IMR-90 (cell line): ENCODE data around the gene SOCS4. TPM values are rescaled to one million over a fixed set of nuclear protein-coding genes. Genes with fewer than 3 reads are reported as not detected.

Source experiments
- ATAC-seq: fragments of 200-7000 bp; cut with Tn5 transposase; 2 replicates; pipeline ENCODE4 v1.9.1; 2020; ENCODE audit warnings: low read depth, mild to moderate bottlenecking, moderate library complexity
- BruUV-seq: library from RNA; stranded (reverse); fragments of 400-500 nt; replicated peaks from 2 replicates; lab custom pipeline; 2021; lab: Mats Ljungman, UMichigan
- CTCF ChIA-PET: fragments of 300-600 bp; formaldehyde crosslinking; extraction: SDS; loops from one replicate; lab custom pipeline; 2021; ENCODE audit warnings: antibody characterized with exemption; lab: Yijun Ruan, JAX
- POLR2A ChIA-PET: fragments of 300-600 bp; sonication (Branson Sonifier 250); formaldehyde crosslinking; loops from one replicate; lab custom pipeline; 2022; ENCODE audit warnings: antibody characterized with exemption; ENCODE audit not compliant: unreplicated experiment; lab: Charles Lee
- DNase-seq: peaks from one replicate; pipeline ENCODE4 v3.0.0; 2013
- H2AFZ ChIP-seq: replicated peaks from 2 replicates; pipeline ENCODE3; 2013; ENCODE audit warnings: low read length, mild to moderate bottlenecking; ENCODE audit not compliant: poor library complexity
- H2AK5ac ChIP-seq: 2 replicates; pipeline ENCODE4 v1.6.1; 2013; ENCODE audit warnings: low read depth, low read length, inconsistent platforms
- H2AK9ac ChIP-seq: replicated peaks from 2 replicates; pipeline ENCODE3; 2013; ENCODE audit warnings: mild to moderate bottlenecking, low read depth, low read length, moderate library complexity; ENCODE audit not compliant: poor library complexity
- H2BK120ac ChIP-seq: 2 replicates; pipeline ENCODE4 v1.6.1; 2013; ENCODE audit warnings: low read depth, low read length, inconsistent platforms
- H2BK15ac ChIP-seq: 3 replicates; pipeline ENCODE4 v1.6.1; 2013; ENCODE audit warnings: low read depth, low read length, inconsistent platforms
- H2BK20ac ChIP-seq: 2 replicates; pipeline ENCODE4 v1.6.1; 2013; ENCODE audit warnings: low read depth, mild to moderate bottlenecking, inconsistent platforms, low read length, moderate library complexity
- H2BK5ac ChIP-seq: 2 replicates; pipeline ENCODE4 v1.6.1; 2013; ENCODE audit warnings: mild to moderate bottlenecking, low read depth, low read length, inconsistent platforms; ENCODE audit not compliant: poor library complexity, severe bottlenecking
- H3K14ac ChIP-seq: replicated peaks from 2 replicates; pipeline ENCODE4 v1.6.1; 2013; ENCODE audit warnings: low read depth, low read length, inconsistent platforms
- H3K18ac ChIP-seq: 2 replicates; pipeline ENCODE4 v1.6.1; 2013; ENCODE audit warnings: low read depth, low read length, control low read depth
- H3K23ac ChIP-seq: 2 replicates; pipeline ENCODE4 v1.6.1; 2013; ENCODE audit warnings: low read depth, low read length, inconsistent platforms
- H3K27ac ChIP-seq: 2 replicates; pipeline ENCODE4 v1.5.1; 2013; ENCODE audit warnings: mild to moderate bottlenecking, control low read depth, low read length; ENCODE audit not compliant: insufficient read depth
- H3K27me3 ChIP-seq: 2 replicates; pipeline ENCODE4 v1.6.1; 2013; ENCODE audit warnings: low read length; ENCODE audit not compliant: control insufficient read depth, insufficient read depth
- H3K36me3 ChIP-seq: 2 replicates; pipeline ENCODE4 v1.6.1; 2013; ENCODE audit warnings: low read length, mixed read lengths; ENCODE audit not compliant: control insufficient read depth, insufficient read depth
- H3K4ac ChIP-seq: 2 replicates; pipeline ENCODE4 v1.6.1; 2013; ENCODE audit warnings: low read depth, low read length, inconsistent platforms
- H3K4me1 ChIP-seq: 2 replicates; pipeline ENCODE4 v1.6.1; 2013; ENCODE audit warnings: low read length, mixed read lengths; ENCODE audit not compliant: control insufficient read depth, insufficient read depth
- H3K4me2 ChIP-seq: 2 replicates; pipeline ENCODE4 v1.6.1; 2013; ENCODE audit warnings: low read depth, mild to moderate bottlenecking, control low read depth, low read length, moderate library complexity
- H3K4me3 ChIP-seq: 2 replicates; pipeline ENCODE4 v1.5.1; 2013; ENCODE audit warnings: low read depth, mild to moderate bottlenecking, control low read depth, low read length, moderate library complexity; ENCODE audit not compliant: insufficient read depth
- H3K56ac ChIP-seq: 2 replicates; pipeline ENCODE4 v1.6.1; 2013; ENCODE audit warnings: low read length, inconsistent platforms; ENCODE audit not compliant: insufficient read depth; ENCODE audit errors: extremely low read depth
- H3K79me1 ChIP-seq, 2 experiments: 2 replicates each; pipeline ENCODE4 v1.6.1; 2013; ENCODE audit warnings: low read length in 2 of 2, inconsistent platforms in 1 of 2, low read depth in 1 of 2
- H3K9ac ChIP-seq: 2 replicates; pipeline ENCODE4 v1.6.1; 2013; ENCODE audit warnings: low read depth, low read length, control low read depth
- H3K9me1 ChIP-seq: 2 replicates; pipeline ENCODE4 v1.6.1; 2013; ENCODE audit warnings: low read length, inconsistent platforms; ENCODE audit not compliant: insufficient read depth
- H3K9me3 ChIP-seq: 2 replicates; pipeline ENCODE4 v1.6.1; 2013; ENCODE audit warnings: low read length; ENCODE audit not compliant: control insufficient read depth, insufficient read depth
- H4K20me1 ChIP-seq: 2 replicates; pipeline ENCODE4 v1.6.1; 2013; ENCODE audit warnings: low read length, inconsistent platforms; ENCODE audit not compliant: insufficient read depth
- H4K5ac ChIP-seq: 2 replicates; pipeline ENCODE4 v1.6.1; 2013; ENCODE audit warnings: mild to moderate bottlenecking, low read depth, low read length, control low read depth
- H4K8ac ChIP-seq, 2 experiments: 2 replicates each; pipeline ENCODE4 v1.6.1; 2013; ENCODE audit warnings: low read depth in 2 of 2, low read length in 2 of 2, control low read depth in 1 of 2, inconsistent platforms in 1 of 2
- H4K91ac ChIP-seq: 2 replicates; pipeline ENCODE4 v1.6.1; 2013; ENCODE audit warnings: low read depth, low read length, inconsistent platforms; ENCODE audit not compliant: insufficient read depth
- FOS ChIP-seq: fragments of 150-350 bp; IDR thresholded peaks from 2 replicates; pipeline ENCODE4 v1.6.1; 2016; ENCODE audit warnings: low read depth, low read length
- MXI1 ChIP-seq: IDR thresholded peaks from 2 replicates; pipeline ENCODE4 v1.6.1; 2012; ENCODE audit warnings: low read depth, mild to moderate bottlenecking, low read length, moderate library complexity, borderline replicate concordance
- RCOR1 ChIP-seq: IDR thresholded peaks from 2 replicates; pipeline ENCODE4 v1.6.1; 2012; ENCODE audit warnings: mild to moderate bottlenecking, low read length, improper control_type of control experiment; ENCODE audit not compliant: insufficient replicate concordance
- SMC3 ChIP-seq: fragments of 150-350 bp; IDR thresholded peaks from 2 replicates; pipeline ENCODE4 v1.6.1; 2016; ENCODE audit warnings: low read depth, mild to moderate bottlenecking, antibody characterized with exemption, low read length, moderate library complexity
- WGBS, 2 experiments: methylation state at CpG; one replicate each; pipeline versions ENCODE4 v1.1.5 to v1.1.7; 2013; ENCODE audit warnings: missing lambda C conversion rate in 2 of 2; ENCODE audit not compliant: insufficient read length in 1 of 2; ENCODE audit errors: extremely low coverage in 2 of 2; 5-methylcytosine and 5-hydroxymethylcytosine counted together
- dilution Hi-C: fragments of 300-500 bp; cut with HindIII; formaldehyde crosslinking; loops from one replicate; pipeline ENCODE4 v1.14.3; 2018; ENCODE audit warnings: low sequenced_read_pairs; ENCODE audit not compliant: unreplicated experiment
- in situ Hi-C: fragments of 300-500 bp; cut with MboI; formaldehyde crosslinking; loops from 3 replicates; pipeline ENCODE4 v1.14.3; 2019; ENCODE audit warnings: low sequenced_read_pairs, inconsistent platforms, mixed read lengths
- intact Hi-C: fragments of 100-400 bp; cut with micrococcal nuclease; formaldehyde crosslinking; loops from 2 replicates; pipeline ENCODE4 v1.10.0; 2022
- polyA plus RNA-seq, 3 experiments: library from polyadenylated mRNA; depleted of rRNA; stranded (reverse); fragments of >200 nt; gene quantifications; 2 replicates each; pipeline ENCODE4 v1.2.3, GENCODE V29; 2012; ENCODE audit warnings: low replicate concordance in 1 of 3
- total RNA-seq: library from RNA; depleted of rRNA; stranded (reverse); fragments of >200 nt; gene quantifications from 2 replicates; pipeline ENCODE4 v1.2.3, GENCODE V29; 2012
- TF ChIP-seq, protein P1 (sequence below): conservative IDR thresholded peaks from 2 replicates; pipeline ENCODE4 v1.5.1; 2012; ENCODE audit warnings: mild to moderate bottlenecking, low read depth, low read length, improper control_type of control experiment

SOCS4 gene
- total and polyA plus RNA-seq, 2 of the 4 experiments (the other 2 are of a cell fraction) = 4.6 to 12.7 TPM

DNA sequence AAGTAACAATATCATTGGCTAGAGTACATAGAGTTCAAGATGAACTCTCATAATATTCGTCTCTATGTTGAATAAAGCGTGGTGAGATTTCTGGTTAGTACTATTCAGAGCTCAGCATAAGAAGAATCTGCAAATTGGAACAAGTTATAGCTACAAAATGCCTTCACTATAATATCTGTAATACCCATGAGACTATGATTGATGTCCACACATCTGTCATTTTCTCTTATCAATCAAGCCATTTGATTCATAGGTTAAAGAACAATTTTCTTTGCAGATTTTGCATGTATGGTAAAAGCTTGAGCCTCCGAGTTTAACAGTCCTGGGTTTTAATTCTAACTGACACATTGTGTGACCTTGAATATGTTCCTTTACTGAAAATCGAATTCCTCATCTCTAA is 1.4 kb downstream of the SOCS4 start:
- H3K9me1 ChIP-seq = no peaks in the 10 kb centered on the region
- no peak overlapping the region for H2AFZ ChIP-seq
- no peaks in the 10 kb centered on the region; the same call in 1 of the 2 replicates for H3K36me3 ChIP-seq
- no peak overlapping the region for H2BK20ac ChIP-seq
- in situ Hi-C loops = no loop called here
- H3K23ac ChIP-seq = peak overlapping the region; percentile 63; the same call in 1 of the 2 replicates
- no peaks in the 10 kb centered on the region for H3K27me3 ChIP-seq
- ATAC-seq (no peak), DNase-seq (no peak)
- H2BK5ac ChIP-seq = no peak overlapping the region
- H3K4ac ChIP-seq = no peak overlapping the region
- no peak overlapping the region for H3K56ac ChIP-seq
- H3K18ac ChIP-seq = no peak overlapping the region
- H2BK15ac ChIP-seq = no peak overlapping the region
- no TSS peak for BruUV-seq
- no peak overlapping the region for H2BK120ac ChIP-seq
- no peak overlapping the region for H2AK9ac ChIP-seq
- peak overlapping the region; percentile 83 for H3K4me3 ChIP-seq
- H4K8ac ChIP-seq = no peak overlapping the region
- intact Hi-C loops = no loop called here
- H3K4me1 ChIP-seq = peaks cover 5% of the 10 kb centered on the region; the same call in 1 of the 2 replicates
- H4K5ac ChIP-seq = no peak overlapping the region
- H3K14ac ChIP-seq = no peak overlapping the region
- TF ChIP-seq, protein P1, sequence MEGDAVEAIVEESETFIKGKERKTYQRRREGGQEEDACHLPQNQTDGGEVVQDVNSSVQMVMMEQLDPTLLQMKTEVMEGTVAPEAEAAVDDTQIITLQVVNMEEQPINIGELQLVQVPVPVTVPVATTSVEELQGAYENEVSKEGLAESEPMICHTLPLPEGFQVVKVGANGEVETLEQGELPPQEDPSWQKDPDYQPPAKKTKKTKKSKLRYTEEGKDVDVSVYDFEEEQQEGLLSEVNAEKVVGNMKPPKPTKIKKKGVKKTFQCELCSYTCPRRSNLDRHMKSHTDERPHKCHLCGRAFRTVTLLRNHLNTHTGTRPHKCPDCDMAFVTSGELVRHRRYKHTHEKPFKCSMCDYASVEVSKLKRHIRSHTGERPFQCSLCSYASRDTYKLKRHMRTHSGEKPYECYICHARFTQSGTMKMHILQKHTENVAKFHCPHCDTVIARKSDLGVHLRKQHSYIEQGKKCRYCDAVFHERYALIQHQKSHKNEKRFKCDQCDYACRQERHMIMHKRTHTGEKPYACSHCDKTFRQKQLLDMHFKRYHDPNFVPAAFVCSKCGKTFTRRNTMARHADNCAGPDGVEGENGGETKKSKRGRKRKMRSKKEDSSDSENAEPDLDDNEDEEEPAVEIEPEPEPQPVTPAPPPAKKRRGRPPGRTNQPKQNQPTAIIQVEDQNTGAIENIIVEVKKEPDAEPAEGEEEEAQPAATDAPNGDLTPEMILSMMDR = no peak
- TF ChIP-seq RCOR1 (no peak), FOS (no peak), SMC3 (no peak), MXI1 (no peak)
- peak overlapping the region; percentile 74; the same call in 1 of the 2 replicates for H3K9ac ChIP-seq
- WGBS, 2 experiments = no CpG with 5 or more reads among the region's 4 CpGs
- ChIA-PET CTCF (no interaction called here), POLR2A (no interaction called here)
- dilution Hi-C loops = no loop called here
- peak overlapping the region; percentile 99 for H3K4me2 ChIP-seq
- peaks cover 19 to 54% of the 10 kb centered on the region in 2 experiments for H3K79me1 ChIP-seq
- no peak overlapping the region for H2AK5ac ChIP-seq
- peaks cover 7% of the 10 kb centered on the region; the same call in 1 of the 2 replicates for H4K20me1 ChIP-seq
- no peaks in the 10 kb centered on the region for H3K9me3 ChIP-seq
- no peak overlapping the region for H4K91ac ChIP-seq
- H3K27ac ChIP-seq = no peak overlapping the region
